ENCODE results near the gene TM9SF2.
"Not testable (repeated sequence)": the region's sequence is repeated elsewhere in the genome, so short reads cannot be mapped to it uniquely, and the experiment has no call there.

Gene TM9SF2

GRCh38 chr13:99536023-99536422 lies 34.8 kb downstream of the TM9SF2 start:
- no peak for DNase-seq (ENCODE audit: low spot score)

DNA sequence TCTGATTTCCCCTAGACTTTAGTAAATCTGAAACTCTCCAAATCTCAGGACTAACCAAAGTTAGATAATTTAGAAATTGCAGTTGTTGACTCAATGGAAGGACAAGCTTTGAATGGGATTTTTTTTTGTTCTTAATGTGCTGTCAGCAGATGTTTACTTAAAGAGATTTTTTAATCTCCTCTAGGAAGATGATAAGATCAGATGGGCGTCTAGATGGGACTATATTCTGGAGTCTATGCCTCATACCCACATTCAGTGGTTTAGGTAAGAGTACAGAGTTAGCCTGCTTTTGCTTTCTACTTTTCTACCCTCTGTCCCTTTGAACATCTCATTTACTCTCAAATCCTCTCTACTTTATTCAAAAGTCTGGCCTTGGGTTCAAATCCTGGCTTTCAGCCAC lies 39.3 kb downstream of the TM9SF2 start:
- no peak for DNase-seq (ENCODE audit: low spot score)

GRCh38 chr13:99542788-99543406 lies 41.6 kb downstream of the TM9SF2 start:
- DNase-seq (ENCODE audit: low spot score), result no peak

GRCh38 chr13:99545361-99545760 lies 44.1 kb downstream of the TM9SF2 start:
- no peak for DNase-seq (ENCODE audit: low spot score)

- DNase-seq (ENCODE audit: low spot score), result no peak
Measured at GRCh38 chr13:99545979-99546378, 44.7 kb downstream of the TM9SF2 start.

GRCh38 chr13:99546878-99547277 lies 45.6 kb downstream of the TM9SF2 start:
- DNase-seq (ENCODE audit: low spot score), result no peak

- DNase-seq (ENCODE audit: low spot score), result no peak
Measured at GRCh38 chr13:99548448-99548847, 47.2 kb downstream of the TM9SF2 start.

DNA sequence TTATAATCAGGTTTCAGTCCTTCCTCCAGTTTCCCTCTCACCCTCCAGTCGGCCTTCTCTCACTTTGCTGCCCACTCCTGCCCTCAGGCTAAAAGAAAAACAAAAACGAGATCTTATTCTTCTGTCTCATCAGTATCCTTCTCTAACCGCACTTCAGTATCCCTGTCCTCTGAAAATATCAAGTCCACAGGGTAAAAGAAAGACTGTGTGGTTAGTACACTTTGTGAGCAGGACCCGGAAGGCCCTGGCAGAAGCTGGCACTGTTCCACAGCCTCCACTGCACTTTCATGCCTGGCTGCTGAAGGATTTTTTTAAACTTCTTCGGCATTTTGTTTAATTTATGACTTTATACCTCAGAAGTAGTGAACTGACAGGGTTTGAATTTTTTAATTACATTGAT lies 51.8 kb downstream of the TM9SF2 start:
- DNase-seq (ENCODE audit: low spot score), result no peak

DNA sequence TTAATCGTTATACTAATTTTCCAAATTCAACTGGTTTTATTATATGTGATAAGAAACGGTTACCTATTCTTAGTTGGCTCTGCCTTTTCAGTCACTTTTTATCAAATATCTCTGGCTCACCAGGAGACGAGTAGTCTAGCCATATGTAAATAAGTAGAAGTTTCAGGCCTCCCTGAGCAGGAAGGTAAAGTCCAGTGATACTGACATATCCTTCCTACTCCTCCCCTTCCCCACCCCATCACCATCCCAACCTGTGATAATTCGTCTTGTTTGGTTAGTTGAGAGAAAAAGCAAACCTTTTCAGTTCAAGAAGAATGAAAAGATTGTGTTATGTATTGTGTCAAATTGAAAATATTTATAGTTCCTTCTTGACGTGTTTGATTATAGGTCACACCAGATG lies 53.9 kb downstream of the TM9SF2 start:
- no peak for DNase-seq (ENCODE audit: low spot score)

DNA sequence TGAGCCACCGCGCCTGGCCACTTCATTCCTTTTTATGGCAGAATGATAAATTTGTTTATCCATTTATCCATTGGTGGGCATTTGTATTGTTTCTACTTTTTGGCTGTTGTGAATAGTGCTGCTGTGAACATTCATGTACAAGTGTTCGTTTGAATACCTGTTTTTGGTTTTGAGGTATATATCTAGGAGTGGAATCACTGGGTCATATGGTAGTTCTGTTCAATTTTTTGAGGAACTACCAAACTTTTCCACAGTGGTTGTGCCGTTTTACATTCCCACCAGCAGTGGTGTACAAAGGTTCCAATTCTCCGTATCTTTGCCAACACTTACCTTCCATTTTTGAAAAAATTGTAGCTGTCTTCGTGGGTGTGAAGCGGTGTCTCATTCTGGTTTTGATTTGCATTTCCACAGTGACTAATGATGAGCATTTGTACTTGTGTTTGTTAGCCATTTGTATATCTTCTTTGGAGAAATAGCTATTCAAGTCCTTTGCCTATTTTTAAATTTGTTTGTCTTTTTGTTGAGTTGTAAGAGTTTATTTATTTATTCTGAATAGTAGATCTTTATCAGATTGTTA lies 55.7 kb downstream of the TM9SF2 start:
- DNase-seq (ENCODE audit: low spot score), result no peak

DNA sequence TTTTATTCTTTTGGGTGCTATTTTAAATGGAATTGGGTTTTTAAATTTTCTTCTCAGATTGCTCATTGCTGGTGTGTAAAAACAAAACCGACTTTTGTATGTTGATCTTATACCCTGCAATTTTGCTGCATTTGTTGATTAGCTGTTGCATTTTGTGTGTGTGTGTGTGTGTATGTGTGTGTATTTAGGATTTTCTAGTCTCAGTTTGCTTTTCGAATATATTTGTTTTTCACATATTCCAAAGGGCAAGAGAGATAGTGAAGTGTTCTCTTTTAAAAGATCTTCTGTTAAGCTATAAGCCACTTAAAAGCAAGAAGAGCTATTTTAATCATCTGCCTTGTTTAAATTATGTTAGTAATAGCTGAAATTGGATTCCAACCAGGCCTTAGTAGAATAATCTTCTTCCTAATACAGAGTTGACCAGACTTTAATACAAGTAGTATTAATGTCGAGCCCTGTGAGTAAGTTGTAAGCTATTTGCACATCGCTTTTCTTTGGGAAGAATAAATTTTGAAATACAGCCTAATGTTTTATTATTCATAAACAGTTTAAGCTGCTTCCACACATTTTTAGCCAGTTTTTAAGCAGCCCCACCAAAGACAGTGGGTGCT lies 57.4 kb downstream of the TM9SF2 start:
- no peak for DNase-seq (ENCODE audit: low spot score)

- DNase-seq (ENCODE audit: low spot score), result no peak
Measured at GRCh38 chr13:99559560-99559959, 58.3 kb downstream of the TM9SF2 start.

DNA sequence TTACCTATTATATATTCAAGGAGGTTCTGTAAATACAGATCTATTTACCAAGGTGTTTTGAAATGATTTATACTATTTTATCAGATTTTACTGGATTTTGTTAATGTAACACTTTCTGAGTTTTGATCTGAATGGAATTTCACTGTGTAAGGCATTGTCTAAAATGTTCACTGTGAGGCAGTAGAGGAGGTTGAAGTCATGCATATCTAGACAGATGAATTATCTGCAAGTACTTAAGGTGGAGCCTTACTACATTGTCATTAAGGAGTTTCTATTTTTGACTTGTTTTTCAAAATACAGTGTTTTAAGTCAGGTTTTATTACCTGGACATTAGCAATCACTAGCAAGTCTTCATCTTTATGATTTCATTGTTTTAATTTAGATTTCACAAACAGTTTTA lies 62.1 kb downstream of the TM9SF2 start:
- DNase-seq (ENCODE audit: low spot score), result no peak

DNA sequence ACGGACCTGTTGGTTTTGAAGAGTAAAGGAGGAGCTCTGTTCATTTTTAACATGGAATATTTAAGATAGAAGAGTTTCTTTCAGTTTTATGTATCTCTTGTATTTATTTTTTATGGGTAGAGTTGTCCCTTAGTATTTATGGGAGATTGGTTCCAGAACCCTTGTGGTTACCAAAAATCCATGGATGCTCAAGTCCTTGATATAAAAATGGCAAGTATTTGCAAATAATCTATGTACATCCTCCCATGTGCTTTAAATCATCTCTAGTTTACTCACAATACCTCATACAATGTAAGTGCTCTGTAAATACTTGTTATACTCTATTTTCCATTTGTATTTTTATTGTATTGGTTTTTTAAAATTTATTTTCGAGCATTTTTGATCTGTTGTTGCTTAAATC lies 63.1 kb downstream of the TM9SF2 start:
- DNase-seq (ENCODE audit: low spot score), result no peak

GRCh38 chr13:99565478-99566124 lies 64.3 kb downstream of the TM9SF2 start:
- DNase-seq (ENCODE audit: low spot score), result no peak

- no peak for DNase-seq (ENCODE audit: low spot score)
Measured at GRCh38 chr13:99566125-99567083, 65.1 kb downstream of the TM9SF2 start.

- DNase-seq (ENCODE audit: low spot score), result not testable (repeated sequence)
Measured at GRCh38 chr13:99568901-99569300, 67.6 kb downstream of the TM9SF2 start.

DNA sequence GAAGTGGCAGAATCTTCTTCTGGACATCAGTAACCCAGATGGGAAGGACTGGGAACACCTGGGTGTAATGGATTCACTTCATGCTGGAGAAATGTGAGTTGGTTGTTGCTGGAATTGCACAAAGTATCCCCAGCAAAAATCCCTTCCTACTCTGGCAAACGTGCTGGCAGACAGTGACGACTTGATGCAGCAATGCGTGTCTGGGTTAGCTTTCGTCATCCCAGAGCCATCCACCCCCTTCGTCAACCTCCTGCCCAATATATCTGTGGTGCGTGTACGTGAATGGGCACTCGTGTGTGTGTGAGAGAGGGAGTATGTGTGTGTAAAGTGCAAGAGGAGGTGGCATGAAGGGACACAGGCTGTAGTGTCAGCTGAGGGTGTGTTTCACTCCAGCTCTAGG lies 70.9 kb downstream of the TM9SF2 start:
- peak; percentile 78 for DNase-seq (ENCODE audit: low spot score)

GRCh38 chr13:99572921-99573320 lies 71.6 kb downstream of the TM9SF2 start:
- peak; percentile 18 for DNase-seq (ENCODE audit: low spot score)

DNA sequence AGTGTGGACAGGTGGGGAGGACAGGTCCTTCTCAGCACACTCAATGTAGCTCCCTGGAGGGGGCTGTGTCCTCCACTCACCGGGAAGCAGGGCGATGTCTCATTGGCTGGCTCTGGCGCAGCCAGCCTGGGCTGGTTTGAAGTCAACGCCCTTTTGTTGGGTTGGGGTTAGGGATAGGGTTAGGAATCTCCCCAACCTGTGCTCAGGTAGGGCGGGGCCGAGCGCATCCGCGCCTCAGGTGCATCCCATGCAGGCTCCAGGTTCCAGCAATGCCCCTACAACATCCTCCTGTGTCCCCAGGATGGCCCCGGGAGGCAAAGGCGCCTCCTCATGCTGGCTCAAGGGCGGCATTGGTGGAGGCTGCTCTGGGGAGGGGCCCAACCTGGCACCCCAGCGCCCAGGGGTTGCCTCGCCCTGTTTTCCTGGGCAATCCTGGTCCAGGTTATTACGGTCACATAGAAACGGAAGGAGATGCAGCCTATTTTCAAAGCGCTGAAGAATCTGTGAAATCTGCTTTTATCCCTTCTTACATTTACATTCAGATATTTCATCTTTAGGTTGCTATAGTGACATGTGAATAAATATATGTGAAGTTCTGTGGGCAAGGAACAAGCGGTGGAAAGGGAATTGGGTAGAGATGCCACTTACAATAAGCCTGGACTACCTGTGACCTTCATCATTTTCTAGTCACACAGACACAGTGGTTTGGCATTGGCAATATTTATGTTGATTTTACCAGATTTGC lies 74.3 kb downstream of the TM9SF2 start:
- DNase-seq (ENCODE audit: low spot score), result no peak

Measured in AG08395 (cell line).